ENCODE results near the gene MEX3C. TPM values are rescaled to one million over a fixed set of nuclear protein-coding genes. Genes with fewer than 3 reads are reported as not detected.

The MEX3C gene
- total and polyA plus RNA-seq, 2 of the 4 experiments (the other 2 are of a cell fraction), result 26.0 to 50.9 TPM

DNA sequence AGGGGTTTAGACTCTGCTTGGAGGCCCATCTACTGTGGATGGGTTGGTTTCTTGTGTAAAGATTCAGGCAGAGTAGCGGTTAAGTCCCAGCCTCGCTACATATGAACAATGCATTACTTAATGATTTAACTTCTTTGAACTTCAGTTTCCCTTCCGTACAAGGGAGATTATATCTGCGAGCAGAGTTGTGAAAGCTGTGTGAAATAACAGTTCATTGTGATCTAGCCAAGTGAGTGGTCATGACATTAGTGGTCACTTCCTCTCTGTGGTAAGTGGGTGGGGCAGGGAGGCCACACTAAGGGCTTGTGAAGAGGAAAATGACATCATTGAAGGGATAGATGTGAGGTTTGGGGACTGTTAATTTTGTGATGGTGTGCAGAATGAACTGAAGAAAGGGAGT is 14.1 kb upstream of the MEX3C start:
- no CpG with 5 or more reads among the region's 4 CpGs for WGBS, 2 experiments (ENCODE audit: extremely low coverage in 2 of 2, insufficient read length in 1 of 2)
- Histone ChIP-seq H4K5ac (ENCODE audit: low read depth, low read length) (no peak overlapping the region), H3K27ac (ENCODE audit: insufficient read depth, low read length) (no peak overlapping the region), H3K56ac (ENCODE audit: extremely low read depth, insufficient read depth, low read length) (no peak overlapping the region), H4K91ac (ENCODE audit: insufficient read depth, low read depth, low read length) (no peak overlapping the region), H3K4me2 (ENCODE audit: low read depth, low read length) (no peak overlapping the region), H3K9me1 (ENCODE audit: insufficient read depth, low read length) (no peaks in the 10 kb centered on the region), H2AK5ac (ENCODE audit: low read depth, low read length) (no peak overlapping the region), H3K4me1 (ENCODE audit: control insufficient read depth, insufficient read depth, low read length) (no peaks in the 10 kb centered on the region), H2BK15ac (ENCODE audit: low read depth, low read length) (no peak overlapping the region), H3K4ac (ENCODE audit: low read depth, low read length) (no peak overlapping the region), H2BK5ac (ENCODE audit: low read depth, low read length, poor library complexity, severe bottlenecking) (no peak overlapping the region), H3K9me3 (ENCODE audit: control insufficient read depth, insufficient read depth, low read length) (no peaks in the 10 kb centered on the region), H2AK9ac (replicated peaks; ENCODE audit: low read depth, low read length, poor library complexity) (no peak overlapping the region), H3K23ac (ENCODE audit: low read depth, low read length) (no peak overlapping the region), H2BK20ac (ENCODE audit: low read depth, low read length) (no peak overlapping the region), H4K20me1 (ENCODE audit: insufficient read depth, low read length) (no peaks in the 10 kb centered on the region), H3K27me3 (ENCODE audit: control insufficient read depth, insufficient read depth, low read length) (no peaks in the 10 kb centered on the region), H3K18ac (ENCODE audit: low read depth, low read length) (no peak overlapping the region), H3K4me3 (ENCODE audit: insufficient read depth, low read depth, low read length) (no peak overlapping the region), H2BK120ac (ENCODE audit: low read depth, low read length) (no peak overlapping the region), H3K14ac (replicated peaks; ENCODE audit: low read depth, low read length) (no peak overlapping the region), H2AFZ (replicated peaks; ENCODE audit: low read length, poor library complexity) (no peak overlapping the region), H4K8ac (ENCODE audit: low read depth in 2 of 2, low read length in 2 of 2) (no peak overlapping the region), H3K9ac (ENCODE audit: low read depth, low read length) (no peak overlapping the region), H3K36me3 (ENCODE audit: control insufficient read depth, insufficient read depth, low read length) (no peaks in the 10 kb centered on the region), H3K79me1 (ENCODE audit: low read depth in 1 of 2, low read length in 2 of 2) (no peaks in the 10 kb centered on the region)
- BruUV-seq (replicated peaks), result no TSS peak
- TF ChIP-seq FOS (IDR thresholded peaks at IDR 0.05; ENCODE audit: low read depth, low read length), result no peak
- peak; percentile 39; the same call in 1 of the 2 replicates for TF ChIP-seq CEBPB (IDR thresholded peaks at IDR 0.05; ENCODE audit: low read depth, low read length)
- DNase-seq (peak; percentile 59), ATAC-seq (ENCODE audit: low read depth) (no peak)
- POLR2A ChIA-PET (ENCODE audit: unreplicated experiment), result no interaction called here
- in situ Hi-C loops (cut with MboI; ENCODE audit: low sequenced_read_pairs) (no loop called here), dilution Hi-C loops (cut with HindIII; ENCODE audit: low sequenced_read_pairs, unreplicated experiment) (no loop called here), intact Hi-C loops (cut with micrococcal nuclease) (no loop called here)
- CTCF ChIA-PET, result no interaction called here
